Spleen (tissue), 11 donors: Measurements from ENCODE around the gene TYRO3. TPM values are rescaled to one million over a fixed set of nuclear protein-coding genes. Genes with fewer than 3 reads are reported as not detected.

Experiments used
- DNase-seq: peaks from one replicate; pipeline ENCODE4 v3.0.0-alpha.2; 2020
- H3K27ac ChIP-seq, 8 donors: fragments of 200-600 bp; sonication (generic) in 7 of 8; 1 replicate in 4 of 8; 2 replicates in 4 of 8; pipeline versions ENCODE4 v1.5.0 to v1.8.0; 2016 to 2021; ENCODE audit warnings: inconsistent platforms in 4 of 8, mild to moderate bottlenecking in 4 of 8, moderate library complexity in 1 of 8
- H3K27me3 ChIP-seq, 7 donors: fragments of 200-600 bp; sonication (generic) in 6 of 7; replicated peaks in 1 of 7; 1 replicate in 4 of 7; 2 replicates in 3 of 7; pipeline versions ENCODE4 v1.5.0 to v1.8.0; 2016 to 2021; ENCODE audit warnings: inconsistent platforms in 3 of 7, mild to moderate bottlenecking in 1 of 7
- H3K36me3 ChIP-seq, 6 donors: fragments of 200-600 bp; sonication (generic) in 5 of 6; 1 replicate in 4 of 6; 2 replicates in 2 of 6; pipeline versions ENCODE4 v1.5.0 to v1.8.0; 2016 to 2021; ENCODE audit warnings: inconsistent platforms in 2 of 6
- H3K4me1 ChIP-seq, 6 donors: fragments of 200-600 bp; sonication (generic) in 5 of 6; 1 replicate in 3 of 6; 2 replicates in 3 of 6; pipeline versions ENCODE4 v1.5.0 to v1.8.0; 2016 to 2021; ENCODE audit warnings: inconsistent platforms in 3 of 6
- H3K4me3 ChIP-seq, 8 donors: fragments of 200-600 bp; sonication (generic) in 7 of 8; 1 replicate in 4 of 8; 2 replicates in 4 of 8; pipeline versions ENCODE4 v1.5.0 to v1.8.0; 2016 to 2021; ENCODE audit warnings: inconsistent platforms in 4 of 8, mild to moderate bottlenecking in 4 of 8, moderate library complexity in 2 of 8
- H3K9me3 ChIP-seq, 8 donors: fragments of 200-600 bp; sonication (generic) in 7 of 8; 1 replicate in 4 of 8; 2 replicates in 4 of 8; pipeline versions ENCODE4 v1.5.0 to v1.8.0; 2016 to 2021; ENCODE audit warnings: inconsistent platforms in 4 of 8
- CTCF ChIP-seq, 11 experiments: fragments of 200-600 bp in 7 of 11; fragments of 450-650 bp in 4 of 11; sonication (generic) in 4 of 11; IDR thresholded peaks in 8 of 11; conservative IDR thresholded peaks in 3 of 11; 1 replicate in 7 of 11; 2 replicates in 4 of 11; pipeline versions ENCODE4 v1.4.0 to v1.8.0; 2016 to 2021; ENCODE audit warnings: antibody characterized with exemption in 11 of 11, inconsistent platforms in 4 of 11, mild to moderate bottlenecking in 1 of 11
- POLR2A ChIP-seq, 3 donors: fragments of 450-650 bp; IDR thresholded peaks; one replicate each; pipeline ENCODE4 v1.5.1; 2017; ENCODE audit warnings: antibody characterized with exemption in 3 of 3, mild to moderate bottlenecking in 1 of 3
- POLR2AphosphoS5 ChIP-seq, 3 donors: sonication (generic); formaldehyde crosslinking; IDR thresholded peaks; one replicate each; pipeline ENCODE4 v1.5.1; 2017; ENCODE audit warnings: antibody characterized with exemption in 3 of 3
- WGBS, 5 donors: extraction: QIAGEN DNeasy Blood & Tissue Kit in 3 of 5; methylation state at CpG; one replicate each; pipeline versions ENCODE4 v1.1.5 to v1.1.7; 2013 to 2018; 5-methylcytosine and 5-hydroxymethylcytosine counted together
- intact Hi-C: fragments of 100-400 bp; cut with DNase I; formaldehyde crosslinking; loops from one replicate; pipeline ENCODE4 v1.15.0; 2023; ENCODE audit warnings: low total_unique reads
- polyA plus RNA-seq, 3 donors: library from polyadenylated mRNA; stranded (reverse); fragments of 200-250 nt; gene quantifications; one replicate each; pipeline ENCODE4 v1.2.1, GENCODE V29; 2013
- total RNA-seq, 7 donors: library from RNA; depleted of rRNA in 3 of 7; stranded (reverse); fragments of >200 nt in 3 of 7; fragmentation: NEBNext Ultra II Directional in 4 of 7; extraction: Animal tissue kit (Norgen Biotek cat#: 25700) in 4 of 7; gene quantifications; one replicate each; pipeline versions ENCODE4 v1.1.0 to v1.2.1, GENCODE V29; 2016 to 2021
- donor health status: healthy with polysubstance abuse.
- donor health status: DM: no; HTN: no; CAD: no; lungs with moderate emphysema.
- donor health status: DM: no; HTN: no; CAD: no.
- donor health status: Bipolar disorder and iron deficiency.
- donor health status: healthy.
- donor health status: DM: no; HTN: no; CAD: no.
- donor health status: DM: yes; HTN: yes; CAD: no.

Gene TYRO3
- total and polyA plus RNA-seq, 10 donors = 2.6 to 36.2 (median 19.4) TPM

- peak; percentile 32 to 83 (median 75) for TF ChIP-seq POLR2AphosphoS5 (IDR thresholded peaks at IDR 0.05)
- TF ChIP-seq POLR2A (IDR thresholded peaks at IDR 0.05) = no peak
- Histone ChIP-seq H3K27me3 (peaks cover 0 to 10% (median 0%) of the 10 kb centered on the region in 7 donors), H3K27ac (peak overlapping the region; percentile 58 to 84 (median 73)), H3K4me3 (peak overlapping the region; percentile 50 to 84 (median 57)), H3K4me1 (peaks cover 0 to 24% (median 9%) of the 10 kb centered on the region in 6 donors), H3K36me3 (no peaks in the 10 kb centered on the region), H3K9me3 (peaks cover 0 to 16% (median 14%) of the 10 kb centered on the region in 8 donors)
- WGBS, 5 donors = 2 to 7% (median 4%) methylated on average over 51 to 104 of the region's 104 CpGs
- intact Hi-C loops = no loop called here
- peak; percentile 91 for DNase-seq
Observed at GRCh38 chr15:41621200-41622193, 62.5 kb downstream of the TYRO3 start.

GRCh38 chr15:41622901-41623300 lies 63.9 kb downstream of the TYRO3 start:
- intact Hi-C loops = no loop called here
- H3K4me3 ChIP-seq = no peak overlapping the region

GRCh38 chr15:41627203-41627602 lies 68.2 kb downstream of the TYRO3 start:
- H3K36me3 ChIP-seq = no peaks in the 10 kb centered on the region
- intact Hi-C loops = no loop called here
- peaks cover 0 to 17% (median 0%) of the 10 kb centered on the region in 6 donors for H3K4me1 ChIP-seq
- H3K9me3 ChIP-seq = no peaks in the 10 kb centered on the region
- TF ChIP-seq CTCF (IDR thresholded peaks at IDR 0.05 in 8 of 11, conservative IDR thresholded peaks at IDR 0.05 in 3 of 11) (no peak), POLR2AphosphoS5 (IDR thresholded peaks at IDR 0.05) (no peak), POLR2A (IDR thresholded peaks at IDR 0.05) (no peak)
- no peak for DNase-seq
- H3K27ac ChIP-seq = no peak overlapping the region
- 89 to 100% (median 100%) methylated on average over 1 of the region's 1 CpG for WGBS, 5 donors
- no peak overlapping the region for H3K4me3 ChIP-seq
- H3K27me3 ChIP-seq = no peaks in the 10 kb centered on the region

More at GRCh38 chr15:41622901-41623300, 63.9 kb downstream of the TYRO3 start:
- Histone ChIP-seq H3K27me3 (peaks cover 0 to 10% (median 0%) of the 10 kb centered on the region in 7 donors), H3K9me3 (peaks cover 0 to 10% (median 8%) of the 10 kb centered on the region in 8 donors), H3K36me3 (no peaks in the 10 kb centered on the region), H3K27ac (no peak overlapping the region), H3K4me1 (peaks cover 0 to 24% (median 9%) of the 10 kb centered on the region in 6 donors)
- no peak for DNase-seq
- WGBS, 5 donors = 83 to 91% (median 85%) methylated on average over 4 of the region's 4 CpGs
- no peak for TF ChIP-seq POLR2A (IDR thresholded peaks at IDR 0.05)
- no peak for TF ChIP-seq POLR2AphosphoS5 (IDR thresholded peaks at IDR 0.05)
- TF ChIP-seq CTCF (IDR thresholded peaks at IDR 0.05 in 8 of 11, conservative IDR thresholded peaks at IDR 0.05 in 3 of 11) = no peak

GRCh38 chr15:41629463-41629862 lies 70.5 kb downstream of the TYRO3 start:
- Histone ChIP-seq H3K27ac (no peak overlapping the region), H3K4me1 (peaks cover 0 to 24% (median 9%) of the 10 kb centered on the region in 6 donors), H3K27me3 (no peaks in the 10 kb centered on the region), H3K36me3 (no peaks in the 10 kb centered on the region), H3K4me3 (no peak overlapping the region), H3K9me3 (no peaks in the 10 kb centered on the region)
- WGBS, 5 donors = 89 to 95% (median 92%) methylated on average over 4 of the region's 4 CpGs
- no peak for DNase-seq
- intact Hi-C loops = no loop called here
- TF ChIP-seq POLR2AphosphoS5 (IDR thresholded peaks at IDR 0.05) (no peak), CTCF (IDR thresholded peaks at IDR 0.05 in 8 of 11, conservative IDR thresholded peaks at IDR 0.05 in 3 of 11) (no peak), POLR2A (IDR thresholded peaks at IDR 0.05) (no peak)
